ENCODE results near the gene ZNF618. TPM values are rescaled to one million over a fixed set of nuclear protein-coding genes. Genes with fewer than 3 reads are reported as not detected.

ZNF618 gene
- total and polyA plus RNA-seq, 2 experiments from 2014 or later, result 10.2 to 14.0 TPM

GRCh38 chr9:114086607-114087006 lies 210.5 kb downstream of the ZNF618 start:
- TF ChIP-seq EZH2phosphoT487 (IDR thresholded peaks at IDR 0.05; ENCODE audit: low read depth, severe bottlenecking, unreplicated experiment), result no peak
- TF ChIP-seq, protein P1, sequence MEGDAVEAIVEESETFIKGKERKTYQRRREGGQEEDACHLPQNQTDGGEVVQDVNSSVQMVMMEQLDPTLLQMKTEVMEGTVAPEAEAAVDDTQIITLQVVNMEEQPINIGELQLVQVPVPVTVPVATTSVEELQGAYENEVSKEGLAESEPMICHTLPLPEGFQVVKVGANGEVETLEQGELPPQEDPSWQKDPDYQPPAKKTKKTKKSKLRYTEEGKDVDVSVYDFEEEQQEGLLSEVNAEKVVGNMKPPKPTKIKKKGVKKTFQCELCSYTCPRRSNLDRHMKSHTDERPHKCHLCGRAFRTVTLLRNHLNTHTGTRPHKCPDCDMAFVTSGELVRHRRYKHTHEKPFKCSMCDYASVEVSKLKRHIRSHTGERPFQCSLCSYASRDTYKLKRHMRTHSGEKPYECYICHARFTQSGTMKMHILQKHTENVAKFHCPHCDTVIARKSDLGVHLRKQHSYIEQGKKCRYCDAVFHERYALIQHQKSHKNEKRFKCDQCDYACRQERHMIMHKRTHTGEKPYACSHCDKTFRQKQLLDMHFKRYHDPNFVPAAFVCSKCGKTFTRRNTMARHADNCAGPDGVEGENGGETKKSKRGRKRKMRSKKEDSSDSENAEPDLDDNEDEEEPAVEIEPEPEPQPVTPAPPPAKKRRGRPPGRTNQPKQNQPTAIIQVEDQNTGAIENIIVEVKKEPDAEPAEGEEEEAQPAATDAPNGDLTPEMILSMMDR (IDR thresholded peaks at IDR 0.05; ENCODE audit: poor library complexity), result no peak
- TF ChIP-seq EZH2 (IDR thresholded peaks at IDR 0.05; ENCODE audit: borderline replicate concordance), result no peak
- 96% methylated on average over 4 of the region's 4 CpGs for WGBS (ENCODE audit: low lambda C conversion rate, missing lambda C conversion rate)
- no peaks in the 10 kb centered on the region for H3K79me2 ChIP-seq

GRCh38 chr9:114087721-114088120 lies 211.6 kb downstream of the ZNF618 start:
- Histone ChIP-seq H3K79me2 (no peaks in the 10 kb centered on the region), H3K4me1 (ENCODE audit: insufficient read depth) (no peaks in the 10 kb centered on the region), H3K27ac (no peak overlapping the region), H4K20me1 (ENCODE audit: insufficient read depth, poor library complexity, severe bottlenecking) (no peaks in the 10 kb centered on the region), H2AFZ (no peak overlapping the region), H3K4me2 (no peak overlapping the region), H3K9me2 (replicated peaks; ENCODE audit: insufficient read depth) (no peaks in the 10 kb centered on the region), H3K4me3 (no peak overlapping the region), H3K36me3 (replicated peaks; ENCODE audit: insufficient read depth, low read depth) (no peaks in the 10 kb centered on the region), H3K27me3 (no peaks in the 10 kb centered on the region), H3K9me3 (ENCODE audit: low read depth) (no peaks in the 10 kb centered on the region)
- DNase-seq (ENCODE audit: low spot score), result peak; percentile 2
- TF ChIP-seq EZH2 (IDR thresholded peaks at IDR 0.05; ENCODE audit: borderline replicate concordance) (no peak), EZH2phosphoT487 (IDR thresholded peaks at IDR 0.05; ENCODE audit: low read depth, severe bottlenecking, unreplicated experiment) (no peak)
- TF ChIP-seq, protein P1 (IDR thresholded peaks at IDR 0.05; ENCODE audit: poor library complexity), result no peak
- 75% methylated on average over 7 of the region's 7 CpGs for WGBS (ENCODE audit: low lambda C conversion rate, missing lambda C conversion rate)

More at GRCh38 chr9:114086607-114087006, 210.5 kb downstream of the ZNF618 start:
- Histone ChIP-seq H4K20me1 (ENCODE audit: insufficient read depth, poor library complexity, severe bottlenecking) (no peaks in the 10 kb centered on the region), H3K4me2 (no peak overlapping the region), H3K27me3 (no peaks in the 10 kb centered on the region), H3K4me1 (ENCODE audit: insufficient read depth) (peaks cover 7% of the 10 kb centered on the region), H3K4me3 (no peak overlapping the region), H2AFZ (no peak overlapping the region), H3K9me2 (replicated peaks; ENCODE audit: insufficient read depth) (no peaks in the 10 kb centered on the region), H3K9me3 (ENCODE audit: low read depth) (no peaks in the 10 kb centered on the region), H3K36me3 (replicated peaks; ENCODE audit: insufficient read depth, low read depth) (no peaks in the 10 kb centered on the region), H3K27ac (no peak overlapping the region)
- no peak for DNase-seq (ENCODE audit: low spot score)

DNA sequence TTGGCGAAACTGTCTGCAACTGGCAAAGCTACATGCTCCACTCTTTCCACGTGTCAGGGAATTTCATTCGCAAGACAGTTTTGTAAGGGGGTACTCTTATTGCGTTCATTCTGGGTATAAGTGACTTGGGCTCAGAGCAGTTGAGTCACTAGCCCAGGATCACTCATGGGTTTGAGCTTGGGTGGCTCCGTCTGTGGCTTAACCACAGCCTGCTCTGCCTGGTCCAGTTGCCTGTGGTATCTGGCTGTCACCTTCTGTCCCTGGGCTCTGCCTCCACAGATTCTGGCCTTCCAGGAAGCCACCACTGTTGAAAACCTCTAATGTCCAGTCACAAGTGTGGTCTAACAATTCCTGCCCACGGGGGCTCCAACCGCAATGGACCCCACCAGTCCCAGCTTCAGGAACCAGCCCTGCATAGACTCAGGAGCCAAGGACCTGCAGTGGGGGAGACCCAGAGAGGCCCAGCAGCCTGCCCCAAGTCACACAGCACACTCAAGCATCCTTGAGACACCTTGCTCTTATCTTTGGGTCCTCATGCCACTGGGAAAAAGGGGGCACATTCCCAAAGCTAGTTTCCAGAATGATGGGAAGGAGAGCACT lies 212.6 kb downstream of the ZNF618 start:
- DNase-seq (ENCODE audit: low spot score), result peak; percentile 1
- Histone ChIP-seq H3K9me2 (replicated peaks; ENCODE audit: insufficient read depth) (no peaks in the 10 kb centered on the region), H3K36me3 (replicated peaks; ENCODE audit: insufficient read depth, low read depth) (no peaks in the 10 kb centered on the region), H3K9me3 (ENCODE audit: low read depth) (no peaks in the 10 kb centered on the region), H3K4me3 (no peak overlapping the region), H3K27ac (no peak overlapping the region), H4K20me1 (ENCODE audit: insufficient read depth, poor library complexity, severe bottlenecking) (no peaks in the 10 kb centered on the region), H3K79me2 (no peaks in the 10 kb centered on the region), H2AFZ (no peak overlapping the region), H3K4me2 (no peak overlapping the region), H3K4me1 (ENCODE audit: insufficient read depth) (no peaks in the 10 kb centered on the region), H3K27me3 (no peaks in the 10 kb centered on the region)
- TF ChIP-seq EZH2 (IDR thresholded peaks at IDR 0.05; ENCODE audit: borderline replicate concordance), result no peak
- TF ChIP-seq, protein P1 (IDR thresholded peaks at IDR 0.05; ENCODE audit: poor library complexity), result no peak
- WGBS (ENCODE audit: low lambda C conversion rate, missing lambda C conversion rate), result 95% methylated on average over 7 of the region's 7 CpGs
